Brain microvascular endothelial cell (primary cell): ENCODE measurements around the gene KRTDAP.

ENCODE experiments used
- DNase-seq: peaks from one replicate; pipeline ENCODE4 v3.0.0-alpha.2; 2020
- H3K27ac ChIP-seq: fragments of 250-450 bp; sonication (Bioruptor Pico); 2 replicates; pipeline ENCODE4 v1.5.1; 2020; ENCODE audit warnings: mild to moderate bottlenecking, moderate library complexity
- H3K27me3 ChIP-seq: fragments of 250-450 bp; sonication (Bioruptor Pico); replicated peaks from 2 replicates; pipeline ENCODE4 v1.5.1; 2020; ENCODE audit warnings: mild to moderate bottlenecking
- H3K36me3 ChIP-seq: fragments of 250-450 bp; sonication (Bioruptor Pico); replicated peaks from 2 replicates; pipeline ENCODE4 v1.5.1; 2020; ENCODE audit warnings: mild to moderate bottlenecking
- H3K4me3 ChIP-seq: 2 replicates; pipeline ENCODE4 v1.5.1; 2011; ENCODE audit warnings: low read depth, mild to moderate bottlenecking, control low read depth, low read length, moderate library complexity
- in situ Hi-C: cut with HindIII; loops from 2 replicates; pipeline ENCODE4 v1.10.0; 2017; ENCODE audit warnings: low sequenced_read_pairs, low pct_ligation_motif_present
- TF ChIP-seq, protein P1 (sequence below): IDR thresholded peaks from 2 replicates; pipeline ENCODE4 v1.5.1; 2011; ENCODE audit warnings: low read depth, mild to moderate bottlenecking, moderate library complexity, low read length, control low read depth, inconsistent platforms; ENCODE audit errors: missing control alignments

The KRTDAP gene

GRCh38 chr19:35442091-35442490 lies 48.2 kb downstream of the KRTDAP start:
- Histone ChIP-seq H3K36me3 (no peaks in the 10 kb centered on the region), H3K27ac (no peak overlapping the region), H3K4me3 (no peak overlapping the region), H3K27me3 (no peaks in the 10 kb centered on the region)
- DNase-seq: no peak
- TF ChIP-seq, protein P1, sequence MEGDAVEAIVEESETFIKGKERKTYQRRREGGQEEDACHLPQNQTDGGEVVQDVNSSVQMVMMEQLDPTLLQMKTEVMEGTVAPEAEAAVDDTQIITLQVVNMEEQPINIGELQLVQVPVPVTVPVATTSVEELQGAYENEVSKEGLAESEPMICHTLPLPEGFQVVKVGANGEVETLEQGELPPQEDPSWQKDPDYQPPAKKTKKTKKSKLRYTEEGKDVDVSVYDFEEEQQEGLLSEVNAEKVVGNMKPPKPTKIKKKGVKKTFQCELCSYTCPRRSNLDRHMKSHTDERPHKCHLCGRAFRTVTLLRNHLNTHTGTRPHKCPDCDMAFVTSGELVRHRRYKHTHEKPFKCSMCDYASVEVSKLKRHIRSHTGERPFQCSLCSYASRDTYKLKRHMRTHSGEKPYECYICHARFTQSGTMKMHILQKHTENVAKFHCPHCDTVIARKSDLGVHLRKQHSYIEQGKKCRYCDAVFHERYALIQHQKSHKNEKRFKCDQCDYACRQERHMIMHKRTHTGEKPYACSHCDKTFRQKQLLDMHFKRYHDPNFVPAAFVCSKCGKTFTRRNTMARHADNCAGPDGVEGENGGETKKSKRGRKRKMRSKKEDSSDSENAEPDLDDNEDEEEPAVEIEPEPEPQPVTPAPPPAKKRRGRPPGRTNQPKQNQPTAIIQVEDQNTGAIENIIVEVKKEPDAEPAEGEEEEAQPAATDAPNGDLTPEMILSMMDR: no peak
- in situ Hi-C loops: no loop called here

DNA sequence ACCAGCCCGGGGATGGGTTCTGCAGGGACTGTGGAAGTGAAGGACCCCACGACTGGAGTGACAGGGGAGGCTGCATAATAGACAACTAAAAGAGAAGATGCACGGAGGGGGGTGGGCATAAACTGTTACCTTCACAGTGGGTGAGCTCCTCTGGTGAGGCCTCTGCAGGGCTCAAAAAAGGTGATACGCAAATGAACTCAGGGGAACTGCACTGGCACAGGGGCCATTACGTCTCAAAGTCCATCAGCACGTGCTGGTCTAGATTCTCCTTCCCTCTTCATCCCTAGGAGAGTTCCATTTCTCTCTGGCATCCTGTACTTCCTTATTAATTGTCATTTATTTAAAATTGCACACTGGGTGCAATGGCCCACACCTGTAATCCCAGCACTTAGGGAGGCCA lies 50.3 kb downstream of the KRTDAP start:
- DNase-seq: no peak
- in situ Hi-C loops: no loop called here
- H3K4me3 ChIP-seq: no peak overlapping the region
- no peaks in the 10 kb centered on the region for H3K36me3 ChIP-seq
- H3K27me3 ChIP-seq: peaks cover 2% of the 10 kb centered on the region
- no peak overlapping the region for H3K27ac ChIP-seq
- TF ChIP-seq, protein P1: no peak

DNA sequence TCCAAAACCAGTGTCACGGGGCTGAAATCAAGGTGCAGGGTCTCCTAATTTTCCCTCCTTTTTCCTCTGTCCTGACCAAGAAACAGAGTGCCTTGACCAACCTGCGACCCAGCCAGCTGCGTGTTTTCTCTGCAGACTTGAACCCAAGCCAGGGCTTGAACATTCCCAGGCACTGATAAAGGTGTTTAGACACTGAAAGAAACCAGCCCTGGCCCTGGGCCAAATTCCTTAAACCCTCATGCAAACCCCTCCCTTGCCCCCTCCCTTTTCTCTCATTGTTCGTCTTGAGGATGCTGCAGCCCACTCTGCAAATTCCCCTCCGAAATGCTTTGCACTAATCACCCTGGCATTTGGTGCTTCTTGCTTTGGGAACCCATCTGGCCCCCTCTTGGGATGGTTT lies 51.7 kb downstream of the KRTDAP start:
- Histone ChIP-seq H3K36me3 (no peaks in the 10 kb centered on the region), H3K27ac (no peak overlapping the region), H3K27me3 (peaks cover 2% of the 10 kb centered on the region), H3K4me3 (no peak overlapping the region)
- DNase-seq: no peak
- in situ Hi-C loops: no loop called here
- TF ChIP-seq, protein P1: no peak

GRCh38 chr19:35438096-35438495 lies 52.2 kb downstream of the KRTDAP start:
- in situ Hi-C loops: no loop called here
- no peak overlapping the region for H3K27ac ChIP-seq

GRCh38 chr19:35437406-35437951 lies 52.8 kb downstream of the KRTDAP start:
- Histone ChIP-seq H3K27me3 (peaks cover 2% of the 10 kb centered on the region), H3K36me3 (no peaks in the 10 kb centered on the region), H3K4me3 (no peak overlapping the region), H3K27ac (no peak overlapping the region)
- TF ChIP-seq, protein P1: no peak
- DNase-seq: no peak
- in situ Hi-C loops: no loop called here

More at GRCh38 chr19:35438096-35438495, 52.2 kb downstream of the KRTDAP start:
- H3K4me3 ChIP-seq: no peak overlapping the region
- no peaks in the 10 kb centered on the region for H3K36me3 ChIP-seq
- DNase-seq: no peak
- TF ChIP-seq, protein P1: no peak
- peaks cover 2% of the 10 kb centered on the region for H3K27me3 ChIP-seq
